Right hindlimb (tissue), 1 donor: ENCODE measurements around the gene ILDR2.

Experiments used
- DNase-seq: peaks from one replicate; pipeline ENCODE4 v3.0.0-alpha.2; 2018

ILDR2 gene, protein sequence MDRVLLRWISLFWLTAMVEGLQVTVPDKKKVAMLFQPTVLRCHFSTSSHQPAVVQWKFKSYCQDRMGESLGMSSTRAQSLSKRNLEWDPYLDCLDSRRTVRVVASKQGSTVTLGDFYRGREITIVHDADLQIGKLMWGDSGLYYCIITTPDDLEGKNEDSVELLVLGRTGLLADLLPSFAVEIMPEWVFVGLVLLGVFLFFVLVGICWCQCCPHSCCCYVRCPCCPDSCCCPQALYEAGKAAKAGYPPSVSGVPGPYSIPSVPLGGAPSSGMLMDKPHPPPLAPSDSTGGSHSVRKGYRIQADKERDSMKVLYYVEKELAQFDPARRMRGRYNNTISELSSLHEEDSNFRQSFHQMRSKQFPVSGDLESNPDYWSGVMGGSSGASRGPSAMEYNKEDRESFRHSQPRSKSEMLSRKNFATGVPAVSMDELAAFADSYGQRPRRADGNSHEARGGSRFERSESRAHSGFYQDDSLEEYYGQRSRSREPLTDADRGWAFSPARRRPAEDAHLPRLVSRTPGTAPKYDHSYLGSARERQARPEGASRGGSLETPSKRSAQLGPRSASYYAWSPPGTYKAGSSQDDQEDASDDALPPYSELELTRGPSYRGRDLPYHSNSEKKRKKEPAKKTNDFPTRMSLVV

DNA sequence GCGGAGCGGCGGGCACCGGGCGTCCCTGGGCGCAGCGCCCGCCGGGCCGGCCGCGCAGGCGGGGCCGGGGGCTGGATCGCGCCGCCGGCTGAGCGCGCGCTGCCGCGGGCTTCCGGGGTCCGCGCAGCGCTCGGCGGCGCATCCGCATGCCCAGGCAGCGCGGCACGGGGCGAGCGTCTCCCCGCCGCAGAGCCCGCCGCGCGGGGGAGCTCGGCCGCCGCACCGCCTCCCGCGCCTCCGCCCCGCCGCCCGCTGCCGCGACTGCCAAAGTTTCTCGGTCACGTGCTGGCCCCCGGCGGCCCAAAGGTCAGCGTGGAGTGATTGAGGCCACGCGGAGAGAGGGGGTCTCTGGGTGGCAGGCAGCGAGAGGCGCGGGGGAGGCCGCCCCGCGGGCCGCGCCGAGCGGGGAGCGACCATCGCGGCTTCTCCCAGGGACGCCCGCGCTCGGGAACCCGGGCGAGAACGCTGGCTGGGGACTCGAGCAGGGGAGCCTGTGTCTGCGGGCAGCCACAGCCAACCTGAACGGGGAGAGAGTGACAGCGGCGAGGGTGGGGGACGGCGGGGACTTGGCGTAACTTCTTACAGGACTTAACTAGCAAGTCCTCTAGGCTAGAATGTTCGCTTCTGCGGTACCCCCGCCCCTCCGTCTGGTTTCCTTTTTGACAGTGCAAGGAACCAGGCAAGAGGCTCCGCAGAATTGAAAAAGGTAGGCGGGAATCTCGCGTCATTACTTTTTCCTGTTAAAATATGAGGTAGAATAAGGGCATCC, at the start of gene ILDR2:
Gene ILDR2, minus strand, starts transcription at position 180 of the 769 bp plus-strand sequence. CDS start 272 bp downstream, outside the sequence.
- peak; percentile 59 for DNase-seq

- no peak for DNase-seq
Observed at GRCh38 chr1:167022384-167022783, 47.0 kb upstream of the ILDR2 start.

DNA sequence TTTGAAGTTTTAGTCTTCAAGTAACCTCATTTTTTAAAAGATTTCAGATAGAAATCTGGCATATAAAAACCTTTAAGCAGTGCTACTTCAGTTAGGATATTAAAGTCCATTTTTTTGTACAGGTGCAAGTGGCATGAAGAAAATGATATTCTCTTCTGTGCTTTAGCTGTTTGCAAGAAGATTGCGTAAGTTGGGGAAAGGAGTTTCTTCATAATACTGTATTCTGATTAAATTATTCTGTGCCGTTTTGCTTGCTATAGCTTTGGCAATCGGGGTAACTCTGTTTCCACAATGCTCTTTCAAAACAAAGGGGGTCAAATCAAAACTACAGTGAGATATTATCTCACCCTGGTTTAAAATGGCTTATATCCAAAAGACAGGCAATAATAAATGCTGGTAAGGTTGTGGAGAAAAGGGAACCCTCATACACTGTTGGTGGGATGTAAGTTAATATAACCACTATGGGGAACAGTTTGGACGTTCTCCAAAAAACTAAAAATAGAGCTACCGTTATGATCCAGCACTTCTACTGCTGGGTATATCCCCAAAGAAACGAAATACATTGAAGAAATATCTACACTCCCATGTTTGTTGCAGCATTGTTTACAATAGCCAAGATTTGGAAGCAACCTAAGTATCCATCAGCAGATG, 40.9 kb upstream of the ILDR2 start:
- DNase-seq = no peak

GRCh38 chr1:167013108-167013929, 38.0 kb upstream of the ILDR2 start:
- DNase-seq = no peak

GRCh38 chr1:167012570-167012969, 37.2 kb upstream of the ILDR2 start:
- no peak for DNase-seq

DNA sequence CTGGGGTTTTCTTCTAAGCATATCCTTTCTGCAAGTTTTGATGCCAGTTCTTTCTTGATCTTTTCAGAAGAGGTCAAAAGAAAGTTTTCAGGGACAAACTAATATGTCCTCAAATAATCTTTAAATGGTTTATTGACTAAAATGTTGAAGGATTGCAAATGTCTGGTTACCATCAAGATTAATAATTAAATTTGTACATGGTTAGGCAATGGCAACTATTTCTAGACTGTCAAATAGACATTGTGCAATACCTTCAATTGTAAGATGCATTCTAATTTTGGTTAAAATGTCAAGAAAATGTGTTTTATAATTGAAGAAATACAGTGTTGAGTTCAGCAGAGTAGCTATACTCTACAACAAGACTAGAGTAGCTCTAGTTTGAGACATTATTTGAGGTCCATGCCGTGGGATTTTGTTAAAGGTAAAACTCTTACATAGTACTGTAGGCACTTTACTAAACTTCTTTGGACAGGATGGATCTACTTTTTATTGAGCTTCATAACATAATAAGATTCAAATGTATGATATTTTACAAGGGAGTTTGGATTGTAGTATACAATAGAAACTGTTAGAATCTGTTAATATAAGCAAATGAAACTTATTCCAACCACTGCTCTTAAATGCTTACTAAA, 36.3 kb upstream of the ILDR2 start:
- DNase-seq = no peak

- no peak for DNase-seq
Observed at GRCh38 chr1:167003711-167004110, 28.4 kb upstream of the ILDR2 start.

DNA sequence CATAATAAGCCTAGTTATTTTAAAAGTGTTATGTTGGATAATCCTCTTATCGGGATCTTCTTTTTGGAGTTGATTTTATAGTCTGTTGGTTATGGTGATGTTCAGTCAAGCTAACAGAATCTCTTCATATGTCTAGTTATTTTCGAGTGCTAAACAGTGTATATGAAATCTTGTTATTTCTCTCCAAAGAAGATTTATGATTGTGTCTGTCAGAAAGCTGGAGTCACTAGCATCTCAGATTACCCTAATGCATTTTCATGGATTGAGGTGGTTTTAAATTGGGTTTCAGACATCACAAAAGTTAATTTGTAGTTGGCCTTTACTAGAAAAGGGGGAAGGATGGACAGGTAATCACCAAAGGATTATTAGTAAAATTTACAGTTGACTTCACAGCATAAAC, 27.0 kb upstream of the ILDR2 start:
- DNase-seq = no peak

GRCh38 chr1:167000546-167000945, 25.2 kb upstream of the ILDR2 start:
- no peak for DNase-seq

DNA sequence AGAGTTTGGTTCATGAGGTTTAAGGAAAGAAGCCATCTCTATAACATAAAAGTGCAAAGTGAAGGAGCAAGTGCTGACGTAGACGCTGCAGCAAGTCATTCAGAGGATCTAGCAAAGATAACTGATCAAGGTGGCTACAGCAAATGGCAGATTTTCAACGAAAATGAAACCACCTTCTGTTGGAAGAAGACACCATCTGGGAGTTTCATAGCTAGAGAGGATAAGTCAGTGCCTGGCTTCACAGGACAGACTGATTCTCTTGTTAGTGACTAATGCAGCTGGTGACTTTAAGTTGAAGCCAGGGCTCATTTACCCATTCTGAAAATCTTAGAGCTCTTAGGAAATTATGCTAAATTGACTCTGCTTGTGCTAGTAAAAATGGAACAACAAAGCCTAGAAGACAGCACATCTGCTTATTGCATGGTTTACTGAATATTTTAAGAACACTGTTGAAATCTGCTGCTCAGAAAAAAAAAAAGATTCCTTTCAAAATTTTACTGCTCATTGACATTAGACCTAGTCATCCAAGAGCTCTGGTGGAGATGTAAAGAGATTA, 24.2 kb upstream of the ILDR2 start:
- DNase-seq = no peak

DNA sequence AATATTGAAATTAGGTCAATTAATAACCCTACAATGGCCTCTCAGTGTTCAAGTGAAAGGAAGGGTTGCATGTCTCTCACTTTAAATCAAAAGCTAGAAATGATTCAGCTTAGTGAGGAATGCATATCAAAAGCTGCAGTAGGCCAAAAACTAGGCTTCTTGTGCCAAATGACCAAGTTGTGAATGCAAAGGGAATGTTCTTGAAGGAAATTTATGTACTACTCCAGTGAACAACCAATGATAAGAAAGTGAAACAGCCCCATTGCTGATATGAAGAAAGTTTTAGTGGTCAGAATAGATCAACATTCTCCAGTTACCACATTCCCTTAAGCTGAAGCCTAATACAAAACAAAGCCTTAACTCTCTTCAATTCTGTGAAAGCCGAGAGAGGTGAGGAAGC, 23.7 kb upstream of the ILDR2 start:
- DNase-seq = no peak

- DNase-seq = no peak
Observed at GRCh38 chr1:166988974-166989515, 13.7 kb upstream of the ILDR2 start, which contains the start of gene MAEL. Gene MAEL, plus strand, starts transcription at chr1:166989280. Its CDS starts 73 bp downstream, at chr1:166989353.

- DNase-seq = no peak
Observed at GRCh38 chr1:166981589-166981988, 6.2 kb upstream of the ILDR2 start.

GRCh38 chr1:166980818-166981217, 5.5 kb upstream of the ILDR2 start:
- no peak for DNase-seq

GRCh38 chr1:166980383-166980782, 5.0 kb upstream of the ILDR2 start:
- DNase-seq = no peak

DNA sequence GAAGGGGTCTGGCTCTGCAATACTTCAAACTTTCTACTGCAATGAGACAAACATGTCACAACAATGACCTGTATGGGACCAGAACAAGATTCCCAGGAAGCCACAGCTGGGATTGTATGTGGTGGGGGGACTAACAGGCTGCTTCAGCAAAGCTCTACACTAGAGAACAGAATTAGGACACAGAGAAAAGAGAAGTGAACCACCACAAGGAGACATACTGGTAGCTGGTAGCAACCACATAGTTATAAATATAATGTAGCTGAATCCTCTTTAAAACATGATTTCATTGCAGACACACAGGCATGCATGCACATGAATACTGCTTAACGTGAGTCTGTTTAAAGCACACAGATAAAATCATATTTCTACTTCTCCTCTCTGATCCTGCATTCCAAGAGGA, 3.5 kb upstream of the ILDR2 start:
- DNase-seq = no peak

- no peak for DNase-seq
Observed at GRCh38 chr1:166977951-166978350, 2.6 kb upstream of the ILDR2 start.

- DNase-seq = peak; percentile 26
Observed at GRCh38 chr1:166974647-166975345, 544 bp downstream of the ILDR2 start.

- no peak for DNase-seq
Observed at GRCh38 chr1:166972826-166973225, 2.5 kb downstream of the ILDR2 start.

GRCh38 chr1:166972193-166972592, 3.1 kb downstream of the ILDR2 start:
- no peak for DNase-seq
